Measurements from ENCODE around the gene RETN.

RETN gene

DNA sequence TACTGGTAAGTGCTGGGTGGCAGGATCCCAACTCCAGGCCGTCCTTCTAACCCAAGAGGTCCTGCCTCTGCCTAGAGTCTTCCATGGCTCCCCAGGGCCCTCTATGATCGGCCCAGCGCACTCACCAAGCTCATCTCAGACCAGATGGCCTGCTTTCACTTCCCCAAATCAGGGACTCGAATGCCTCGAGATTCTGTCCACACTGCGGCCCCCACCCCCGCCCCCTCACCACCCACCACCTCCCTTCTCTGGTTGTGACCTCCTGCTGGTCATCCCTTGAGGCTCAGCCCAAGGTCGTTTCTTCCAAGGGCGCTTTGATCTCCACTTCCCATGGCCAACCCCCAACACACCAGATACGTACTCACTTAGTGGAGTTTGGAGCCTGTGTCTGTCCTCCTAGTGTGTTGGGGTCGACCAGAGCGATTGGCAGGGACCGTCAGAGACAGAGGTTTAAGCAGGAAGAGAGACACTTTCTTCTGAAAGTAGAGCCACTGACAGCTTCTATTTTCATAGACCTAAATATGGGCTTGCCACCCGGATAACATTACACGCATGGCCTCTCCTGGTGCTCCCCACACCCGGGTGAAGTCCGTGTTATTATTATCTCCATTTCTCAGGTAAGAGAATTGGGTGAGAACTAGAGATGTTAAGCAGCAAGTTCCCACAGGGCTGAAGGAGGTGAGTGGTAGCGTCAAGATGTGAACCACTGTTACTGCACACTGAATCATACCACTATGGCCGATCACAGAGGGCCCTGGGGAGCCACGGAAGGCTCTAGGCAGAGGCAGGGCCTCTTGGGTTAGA lies 33.0 kb downstream of the RETN start, which contains the start of gene FCER2:
FCER2 (minus strand) TSS at position 478 of the 804 bp plus-strand sequence. CDS start 2,371 bp downstream, outside the sequence.
- DNase-seq (ENCODE audit: low spot score): no peak
- Histone ChIP-seq H3K9me3 (ENCODE audit: severe bottlenecking) (no peaks in the 10 kb centered on the region), H3K4me3 (ENCODE audit: severe bottlenecking) (no peak within 1 kb of the TSS), H3K36me3 (ENCODE audit: low read depth) (no peaks in the 10 kb centered on the region), H3K4me1 (ENCODE audit: insufficient read depth, poor library complexity, severe bottlenecking) (no peaks in the 10 kb centered on the region), H3K27ac (ENCODE audit: poor library complexity, severe bottlenecking) (no peak within 1 kb of the TSS), H3K27me3 (ENCODE audit: insufficient read depth, poor library complexity, severe bottlenecking) (no peaks in the 10 kb centered on the region)
- no peak for ATAC-seq (ENCODE audit: low read depth)
- no peak for TF ChIP-seq CTCF (IDR thresholded peaks at IDR 0.05; ENCODE audit: poor library complexity, severe bottlenecking)

DNA sequence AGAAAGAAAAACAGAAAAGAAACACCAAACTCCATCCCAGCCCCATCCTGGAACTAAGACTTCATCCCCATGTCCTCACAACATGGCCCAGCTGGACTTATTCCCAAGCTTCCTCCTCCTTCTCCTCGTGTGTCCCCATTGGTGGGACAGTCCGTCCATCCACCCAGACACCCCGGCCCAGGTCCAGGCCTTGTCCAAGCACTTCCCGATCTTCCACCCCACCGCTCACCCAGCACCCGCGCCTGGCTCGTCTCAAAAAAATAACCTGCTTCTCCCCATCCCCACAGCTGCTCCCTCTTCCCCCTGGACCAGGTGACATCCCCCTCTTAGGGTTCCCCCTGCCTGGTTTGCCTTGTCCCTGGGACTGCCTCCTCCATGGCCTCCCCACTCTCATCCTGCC lies 34.5 kb downstream of the RETN start:
- Histone ChIP-seq H3K27ac (ENCODE audit: poor library complexity, severe bottlenecking) (no peak overlapping the region), H3K9me3 (ENCODE audit: severe bottlenecking) (no peaks in the 10 kb centered on the region), H3K4me3 (ENCODE audit: severe bottlenecking) (no peak overlapping the region), H3K27me3 (ENCODE audit: insufficient read depth, poor library complexity, severe bottlenecking) (no peaks in the 10 kb centered on the region), H3K36me3 (ENCODE audit: low read depth) (no peaks in the 10 kb centered on the region), H3K4me1 (ENCODE audit: insufficient read depth, poor library complexity, severe bottlenecking) (no peaks in the 10 kb centered on the region)
- TF ChIP-seq CTCF (IDR thresholded peaks at IDR 0.05; ENCODE audit: poor library complexity, severe bottlenecking): no peak
- no peak for DNase-seq (ENCODE audit: low spot score)
- no peak for ATAC-seq (ENCODE audit: low read depth)

DNA sequence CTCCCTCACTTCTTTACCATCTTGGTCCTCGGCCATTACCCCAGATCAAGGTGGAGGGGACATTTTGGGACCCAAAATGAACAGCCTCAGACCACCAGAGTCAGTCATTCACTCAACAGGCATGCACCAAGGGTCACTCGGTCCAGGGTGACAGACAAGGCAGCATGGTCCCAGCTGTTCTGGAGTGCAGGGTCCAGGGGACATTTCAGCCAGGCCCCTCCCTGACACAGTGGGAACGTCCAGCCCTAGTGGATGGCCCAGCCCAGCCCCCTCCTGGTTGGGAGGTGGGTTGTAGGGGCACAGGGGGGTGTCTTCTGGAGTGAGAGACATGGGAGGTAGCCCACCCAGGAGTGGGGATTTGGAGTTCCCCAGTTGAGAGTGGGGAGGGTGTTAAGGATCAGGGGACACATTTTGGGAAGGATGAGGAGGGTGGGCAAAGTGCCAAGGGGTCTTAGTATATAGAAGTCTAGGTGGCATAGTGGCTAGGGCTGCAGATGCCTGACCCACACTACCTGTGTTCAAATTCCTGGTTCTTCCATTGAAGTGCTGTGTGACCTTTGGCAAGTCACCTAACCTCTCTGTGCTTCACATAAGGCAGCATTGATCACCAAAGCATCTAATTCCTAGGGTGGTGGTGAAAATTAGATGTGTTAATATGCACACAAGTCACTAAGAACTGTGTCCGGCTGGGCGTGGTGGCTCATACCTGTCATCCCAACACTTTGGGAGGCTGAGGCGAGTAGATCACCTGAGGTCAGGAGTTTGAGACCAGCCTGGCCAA lies 35.6 kb downstream of the RETN start:
- Histone ChIP-seq H3K27ac (ENCODE audit: poor library complexity, severe bottlenecking) (no peak overlapping the region), H3K27me3 (ENCODE audit: insufficient read depth, poor library complexity, severe bottlenecking) (no peaks in the 10 kb centered on the region), H3K4me1 (ENCODE audit: insufficient read depth, poor library complexity, severe bottlenecking) (no peaks in the 10 kb centered on the region), H3K9me3 (ENCODE audit: severe bottlenecking) (no peaks in the 10 kb centered on the region), H3K4me3 (ENCODE audit: severe bottlenecking) (no peak overlapping the region), H3K36me3 (ENCODE audit: low read depth) (no peaks in the 10 kb centered on the region)
- ATAC-seq (ENCODE audit: low read depth) (no peak), DNase-seq (ENCODE audit: low spot score) (no peak)
- no peak for TF ChIP-seq CTCF (IDR thresholded peaks at IDR 0.05; ENCODE audit: poor library complexity, severe bottlenecking)

DNA sequence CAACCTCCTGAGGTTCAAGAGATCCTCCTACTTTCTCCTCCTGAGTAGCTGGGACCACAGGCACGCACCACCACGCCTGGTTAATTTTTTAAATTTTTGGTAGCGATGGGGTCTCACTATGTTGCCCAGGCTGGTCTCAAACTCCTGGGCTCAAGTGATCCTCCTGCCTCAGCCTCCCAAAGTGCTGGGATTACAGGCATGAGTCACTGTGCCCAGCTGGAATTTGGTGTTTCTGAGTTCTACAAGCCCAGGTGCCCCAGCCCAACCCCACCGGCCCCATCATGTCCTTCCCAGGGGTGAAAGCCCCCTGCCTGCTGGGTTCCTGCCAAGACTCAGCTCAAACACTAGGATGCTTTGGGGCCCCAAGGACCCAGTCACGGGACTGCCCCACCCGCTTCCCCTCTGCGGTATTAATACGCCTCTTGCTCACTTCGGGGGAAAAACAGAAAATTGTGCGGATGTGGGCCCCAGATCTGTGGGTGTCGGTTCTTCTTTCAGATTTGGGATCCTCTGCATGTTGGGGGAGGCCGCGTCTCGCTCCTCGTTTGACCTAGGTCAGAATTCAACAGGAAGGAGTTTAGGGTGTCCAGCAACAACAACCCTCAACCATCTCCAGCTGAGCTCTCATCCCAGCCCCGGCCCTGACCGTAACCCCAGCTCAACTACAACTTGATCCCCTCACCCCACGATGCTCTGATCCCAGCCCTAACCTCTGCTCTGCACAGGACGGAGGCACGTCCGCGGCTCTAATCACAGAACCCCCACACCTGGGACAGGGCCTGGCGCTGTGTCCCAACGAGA lies 36.7 kb downstream of the RETN start:
- no peak for ATAC-seq (ENCODE audit: low read depth)
- H3K27ac ChIP-seq (ENCODE audit: poor library complexity, severe bottlenecking): no peak overlapping the region

More for the DNA sequence above, 36.7 kb downstream of the RETN start:
- Histone ChIP-seq H3K9me3 (ENCODE audit: severe bottlenecking) (no peaks in the 10 kb centered on the region), H3K4me1 (ENCODE audit: insufficient read depth, poor library complexity, severe bottlenecking) (no peaks in the 10 kb centered on the region), H3K27me3 (ENCODE audit: insufficient read depth, poor library complexity, severe bottlenecking) (no peaks in the 10 kb centered on the region), H3K4me3 (ENCODE audit: severe bottlenecking) (no peak overlapping the region), H3K36me3 (ENCODE audit: low read depth) (no peaks in the 10 kb centered on the region)
- TF ChIP-seq CTCF (IDR thresholded peaks at IDR 0.05; ENCODE audit: poor library complexity, severe bottlenecking): no peak
- DNase-seq (ENCODE audit: low spot score): no peak
